ENCODE measurements around the gene CALHM5. TPM values are rescaled to one million over a fixed set of nuclear protein-coding genes. Genes with fewer than 3 reads are reported as not detected.

Gene CALHM5
- total and polyA plus RNA-seq, 2 of the 4 experiments (the other 2 are of a cell fraction) = 3.3 to 10.8 TPM

DNA sequence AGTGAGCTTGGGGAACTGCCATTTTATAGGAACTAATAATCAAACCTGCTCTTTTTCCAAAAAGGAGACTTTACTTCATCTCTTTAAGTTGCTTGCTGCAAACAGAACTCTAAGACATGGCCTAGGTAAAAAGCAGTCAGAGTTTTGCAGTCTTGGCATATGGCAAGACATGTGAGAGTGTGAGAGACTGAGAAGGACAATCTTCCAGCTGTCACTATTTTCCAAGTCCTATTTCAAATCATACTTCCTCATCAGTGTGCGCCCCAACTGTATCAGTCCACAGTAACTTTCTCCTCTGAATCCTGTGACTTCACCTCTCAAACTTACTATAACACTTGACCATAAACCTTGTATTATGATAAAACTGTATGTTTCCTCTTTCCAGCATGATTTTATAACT lies 39.9 kb upstream of the CALHM5 start:
- CTCF ChIA-PET = no interaction called here

More for the DNA sequence above, 39.9 kb upstream of the CALHM5 start:
- Histone ChIP-seq H4K20me1 (ENCODE audit: insufficient read depth, low read length) (no peaks in the 10 kb centered on the region), H4K5ac (ENCODE audit: low read depth, low read length) (no peak overlapping the region), H3K9me1 (ENCODE audit: insufficient read depth, low read length) (no peaks in the 10 kb centered on the region), H2AFZ (replicated peaks; ENCODE audit: low read length, poor library complexity) (no peak overlapping the region), H2AK9ac (replicated peaks; ENCODE audit: low read depth, low read length, poor library complexity) (no peak overlapping the region), H2BK120ac (ENCODE audit: low read depth, low read length) (no peak overlapping the region), H4K91ac (ENCODE audit: insufficient read depth, low read depth, low read length) (no peak overlapping the region), H3K4me2 (ENCODE audit: low read depth, low read length) (no peak overlapping the region), H3K4me3 (ENCODE audit: insufficient read depth, low read depth, low read length) (no peak overlapping the region), H2BK5ac (ENCODE audit: low read depth, low read length, poor library complexity, severe bottlenecking) (no peak overlapping the region), H4K8ac (ENCODE audit: low read depth in 2 of 2, low read length in 2 of 2) (no peak overlapping the region), H3K18ac (ENCODE audit: low read depth, low read length) (no peak overlapping the region), H3K27me3 (ENCODE audit: control insufficient read depth, insufficient read depth, low read length) (no peaks in the 10 kb centered on the region), H3K4ac (ENCODE audit: low read depth, low read length) (no peak overlapping the region), H2BK15ac (ENCODE audit: low read depth, low read length) (no peak overlapping the region), H3K9me3 (ENCODE audit: control insufficient read depth, insufficient read depth, low read length) (no peaks in the 10 kb centered on the region), H3K56ac (ENCODE audit: extremely low read depth, insufficient read depth, low read length) (no peak overlapping the region), H3K9ac (ENCODE audit: low read depth, low read length) (no peak overlapping the region), H3K79me1 (ENCODE audit: low read depth in 1 of 2, low read length in 2 of 2) (no peaks in the 10 kb centered on the region), H3K36me3 (ENCODE audit: control insufficient read depth, insufficient read depth, low read length) (no peaks in the 10 kb centered on the region), H3K4me1 (ENCODE audit: control insufficient read depth, insufficient read depth, low read length) (no peaks in the 10 kb centered on the region), H2BK20ac (ENCODE audit: low read depth, low read length) (no peak overlapping the region), H3K27ac (ENCODE audit: insufficient read depth, low read length) (no peak overlapping the region), H2AK5ac (ENCODE audit: low read depth, low read length) (no peak overlapping the region), H3K23ac (ENCODE audit: low read depth, low read length) (no peak overlapping the region), H3K14ac (replicated peaks; ENCODE audit: low read depth, low read length) (no peak overlapping the region)
- in situ Hi-C loops (cut with MboI; ENCODE audit: low sequenced_read_pairs) = no loop called here
- DNase-seq = no peak
- dilution Hi-C loops (cut with HindIII; ENCODE audit: low sequenced_read_pairs, unreplicated experiment) = no loop called here
- POLR2A ChIA-PET (ENCODE audit: unreplicated experiment) = no interaction called here
- TF ChIP-seq CEBPB (IDR thresholded peaks at IDR 0.05; ENCODE audit: low read depth, low read length) = no peak
- no peak for TF ChIP-seq MAZ (IDR thresholded peaks at IDR 0.05; ENCODE audit: borderline replicate concordance, low read depth, low read length)
- no peak for TF ChIP-seq CHD1 (IDR thresholded peaks at IDR 0.05; ENCODE audit: low read depth, low read length)
- TF ChIP-seq RFX5 (IDR thresholded peaks at IDR 0.05; ENCODE audit: low read depth, low read length) = no peak
- TF ChIP-seq MXI1 (IDR thresholded peaks at IDR 0.05; ENCODE audit: borderline replicate concordance, low read depth, low read length) = no peak
- TF ChIP-seq BHLHE40 (IDR thresholded peaks at IDR 0.05; ENCODE audit: low read depth, low read length) = no peak
- ATAC-seq (ENCODE audit: low read depth) = no peak
- WGBS, 2 experiments (ENCODE audit: extremely low coverage in 2 of 2, insufficient read length in 1 of 2) = no CpG with 5 or more reads among the region's 1 CpG
- BruUV-seq (replicated peaks) = no TSS peak
- intact Hi-C loops (cut with micrococcal nuclease) = no loop called here
